T-helper 2 cell treated with Interferon-gamma antibody and Interleukin-4, amounts not matched to agents 5 μg/mL and 100 μg/mL, for 36 hours (primary cell): ENCODE data around the gene TFCP2L1.
"Not testable (repeated sequence)": the region's sequence is repeated elsewhere in the genome, so short reads cannot be mapped to it uniquely, and the experiment has no call there.

Experiments
- DNase-seq: peaks from one replicate; pipeline ENCODE4 v3.0.0; 2021; ENCODE audit warnings: low spot score
- H3K27ac Mint-ChIP-seq: one replicate; pipeline ENCODE4 v1.8.0; 2021; ENCODE audit warnings: mild to moderate bottlenecking, mixed read lengths
- H3K27me3 Mint-ChIP-seq: one replicate; pipeline ENCODE4 v1.8.0; 2021; ENCODE audit warnings: low read depth, mixed read lengths
- H3K36me3 Mint-ChIP-seq: one replicate; pipeline ENCODE4 v1.8.0; 2021; ENCODE audit warnings: low read depth, mixed read lengths
- H3K4me1 Mint-ChIP-seq: one replicate; pipeline ENCODE4 v1.8.0; 2021; ENCODE audit warnings: low read depth, mixed read lengths
- H3K4me3 Mint-ChIP-seq: one replicate; pipeline ENCODE4 v1.8.0; 2022; ENCODE audit warnings: mild to moderate bottlenecking, moderate library complexity, mixed read lengths
- H3K9me3 Mint-ChIP-seq: one replicate; pipeline ENCODE4 v1.8.0; 2021; ENCODE audit warnings: mixed read lengths

TFCP2L1 gene, protein sequence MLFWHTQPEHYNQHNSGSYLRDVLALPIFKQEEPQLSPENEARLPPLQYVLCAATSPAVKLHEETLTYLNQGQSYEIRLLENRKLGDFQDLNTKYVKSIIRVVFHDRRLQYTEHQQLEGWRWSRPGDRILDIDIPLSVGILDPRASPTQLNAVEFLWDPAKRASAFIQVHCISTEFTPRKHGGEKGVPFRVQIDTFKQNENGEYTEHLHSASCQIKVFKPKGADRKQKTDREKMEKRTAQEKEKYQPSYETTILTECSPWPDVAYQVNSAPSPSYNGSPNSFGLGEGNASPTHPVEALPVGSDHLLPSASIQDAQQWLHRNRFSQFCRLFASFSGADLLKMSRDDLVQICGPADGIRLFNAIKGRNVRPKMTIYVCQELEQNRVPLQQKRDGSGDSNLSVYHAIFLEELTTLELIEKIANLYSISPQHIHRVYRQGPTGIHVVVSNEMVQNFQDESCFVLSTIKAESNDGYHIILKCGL

DNA sequence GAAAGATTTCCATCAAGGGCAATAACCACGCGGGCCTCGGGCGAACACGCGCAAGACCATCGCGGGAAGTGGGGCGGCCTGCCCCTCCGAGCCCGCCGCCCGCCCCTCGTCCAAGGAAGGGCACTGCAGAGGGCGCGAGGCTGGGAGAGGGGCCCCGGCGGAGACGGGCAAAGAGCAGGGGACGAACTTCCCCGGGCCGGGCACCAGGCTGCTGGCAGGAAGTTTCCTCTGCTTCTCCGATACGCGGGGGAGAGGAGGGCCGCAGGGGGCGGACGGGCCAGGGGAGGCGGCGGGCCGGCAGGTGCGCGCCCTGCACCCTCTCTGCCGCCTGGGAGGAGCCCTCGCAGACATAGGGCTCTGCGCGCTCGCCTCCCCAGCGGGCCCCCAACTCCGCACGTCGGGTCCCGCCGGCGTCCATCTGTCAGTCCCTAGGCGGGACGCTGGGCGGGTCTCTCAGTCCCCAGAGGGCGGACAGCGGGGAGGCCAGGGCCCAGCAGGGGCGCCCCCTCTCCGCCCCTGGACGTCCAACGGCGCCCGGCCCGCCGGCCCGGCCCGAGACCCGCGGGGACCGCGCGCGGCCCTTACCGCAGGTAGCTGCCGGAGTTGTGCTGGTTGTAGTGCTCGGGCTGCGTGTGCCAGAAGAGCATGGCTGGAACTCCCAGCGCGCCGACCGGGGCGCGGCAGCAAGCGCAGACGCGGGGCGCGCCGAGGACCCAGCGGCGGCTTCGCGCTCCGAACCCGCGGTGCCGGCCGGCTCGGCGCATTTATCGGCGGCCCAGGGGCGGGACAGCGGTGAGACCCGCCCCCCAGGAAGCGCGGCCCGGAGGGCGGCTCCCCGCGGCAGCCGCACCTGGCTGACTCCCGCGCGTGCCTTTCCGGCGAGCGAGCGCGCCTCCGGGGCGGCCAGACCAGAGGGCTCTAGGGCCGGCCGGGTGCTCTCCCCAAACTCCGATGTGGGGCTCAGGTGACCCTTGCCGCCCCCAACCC, at the start of gene TFCP2L1:
Gene TFCP2L1 (minus strand): TSS at position 740 of the 987 bp plus-strand sequence. CDS start 93 bp downstream, at position 647.
- Mint-ChIP-seq H3K4me3 (peak within 1 kb of the TSS; percentile 57), H3K27ac (no peak within 1 kb of the TSS), H3K9me3 (no peaks in the 10 kb centered on the region), H3K4me1 (peaks cover 3% of the 10 kb centered on the region), H3K27me3 (peaks cover 48% of the 10 kb centered on the region), H3K36me3 (no peaks in the 10 kb centered on the region)
- peak; percentile 17 for DNase-seq

DNA sequence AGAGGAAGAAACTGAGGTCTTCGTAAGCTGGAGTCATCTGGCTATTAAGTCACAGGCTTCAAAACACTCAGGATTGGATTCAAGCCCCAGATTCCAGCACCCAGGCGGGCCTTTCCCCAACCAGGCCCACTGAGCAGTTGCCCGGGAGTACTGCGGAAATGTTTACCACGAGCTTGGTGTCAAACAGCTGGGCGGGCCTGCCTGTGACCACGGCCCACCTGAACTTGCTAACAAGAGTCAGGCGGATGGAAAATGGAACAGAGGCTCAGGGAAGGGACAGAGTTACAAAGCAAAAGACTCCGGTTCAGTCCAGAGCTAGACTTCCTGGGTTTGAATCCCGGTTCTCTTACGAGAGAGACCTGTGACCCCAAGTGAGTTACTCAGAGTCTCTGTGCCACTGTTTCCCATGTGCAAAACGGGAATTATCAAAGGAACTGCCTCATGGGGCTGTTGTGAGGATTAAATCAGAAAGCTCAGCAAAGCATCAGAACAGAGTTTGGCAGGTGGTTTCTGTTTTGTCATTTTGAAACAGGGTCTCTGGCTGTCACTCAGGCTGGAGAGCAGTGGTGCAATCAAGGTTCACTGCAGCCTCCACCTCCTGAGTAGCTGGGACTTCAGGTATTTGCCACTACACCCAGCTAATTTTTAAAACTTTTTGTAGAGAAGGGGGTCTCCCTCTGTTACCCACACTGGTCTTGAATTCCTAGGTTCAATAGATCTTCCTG, 49.0 kb upstream of the TFCP2L1 start:
- Mint-ChIP-seq H3K27ac (no peak overlapping the region), H3K9me3 (no peaks in the 10 kb centered on the region), H3K27me3 (no peaks in the 10 kb centered on the region), H3K4me1 (no peaks in the 10 kb centered on the region), H3K36me3 (no peaks in the 10 kb centered on the region), H3K4me3 (no peak overlapping the region)
- DNase-seq, result no peak

DNA sequence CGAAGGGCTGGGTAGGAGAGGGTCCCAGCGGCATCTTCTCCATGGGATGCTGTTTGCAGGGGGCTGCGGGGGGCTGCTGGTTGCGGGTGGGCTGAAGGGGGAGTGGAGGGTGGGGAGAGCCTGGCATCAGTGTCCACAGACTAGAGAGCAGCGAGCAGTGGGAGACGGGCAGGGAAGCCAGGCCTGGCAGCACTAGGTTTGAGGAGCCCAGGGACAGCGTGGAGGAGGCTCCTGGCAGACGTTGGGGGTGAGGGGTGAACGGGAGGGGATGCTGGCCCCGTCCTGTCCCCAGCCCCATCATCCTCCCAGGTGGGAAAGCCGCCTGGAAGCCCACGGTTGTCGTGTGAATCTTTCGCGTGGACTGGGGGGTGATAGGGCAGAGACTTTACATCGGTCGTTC, 48.2 kb upstream of the TFCP2L1 start:
- Mint-ChIP-seq H3K9me3 (no peaks in the 10 kb centered on the region), H3K4me1 (no peaks in the 10 kb centered on the region), H3K36me3 (no peaks in the 10 kb centered on the region), H3K4me3 (no peak overlapping the region), H3K27me3 (no peaks in the 10 kb centered on the region), H3K27ac (no peak overlapping the region)
- DNase-seq, result no peak

DNA sequence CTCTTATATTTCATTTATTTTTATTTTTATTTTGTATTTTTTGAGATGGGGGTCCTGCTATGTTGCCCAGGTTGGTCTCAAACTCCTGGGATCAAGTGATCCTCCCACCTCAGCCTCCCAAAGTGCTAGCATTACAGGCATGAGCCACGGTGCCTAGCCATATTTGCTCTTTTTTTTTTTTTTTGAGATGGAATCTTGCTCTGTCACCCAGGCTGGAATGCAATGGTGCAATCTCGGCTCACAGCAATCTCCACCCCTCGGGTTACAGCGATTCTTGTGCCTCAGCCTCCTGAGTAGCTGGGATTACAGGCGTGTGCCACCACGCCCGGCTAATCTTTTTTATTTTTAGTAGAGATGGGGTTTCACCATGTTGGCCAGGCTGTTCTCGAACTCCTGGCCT, 46.3 kb upstream of the TFCP2L1 start:
- H3K4me1 Mint-ChIP-seq, DNase-seq, H3K36me3 Mint-ChIP-seq, H3K9me3 Mint-ChIP-seq, H3K27me3 Mint-ChIP-seq, H3K4me3 Mint-ChIP-seq, H3K27ac Mint-ChIP-seq: not testable (repeated sequence)

DNA sequence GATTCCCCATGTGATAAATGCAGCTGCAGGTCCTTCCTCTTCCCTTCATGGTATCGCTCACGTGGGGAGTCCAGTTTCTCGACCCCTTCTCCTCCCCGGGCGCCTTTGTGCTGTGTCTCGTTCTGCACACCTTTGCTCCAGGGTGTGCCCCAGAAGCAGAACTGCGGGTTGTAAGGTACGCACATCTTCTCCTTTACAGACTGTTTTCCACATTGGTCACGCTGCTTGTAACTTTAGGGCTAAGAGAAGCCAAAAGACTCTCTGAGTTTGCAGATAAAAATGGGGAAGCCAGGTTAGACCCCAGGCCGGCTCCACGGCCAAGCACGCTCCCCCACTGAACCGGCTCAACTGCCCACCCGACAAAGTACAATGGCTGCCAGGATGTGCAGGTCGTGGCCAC, 45.9 kb upstream of the TFCP2L1 start:
- Mint-ChIP-seq H3K27me3 (no peaks in the 10 kb centered on the region), H3K4me3 (no peak overlapping the region), H3K9me3 (no peaks in the 10 kb centered on the region), H3K36me3 (no peaks in the 10 kb centered on the region), H3K4me1 (no peaks in the 10 kb centered on the region), H3K27ac (no peak overlapping the region)
- no peak for DNase-seq

DNA sequence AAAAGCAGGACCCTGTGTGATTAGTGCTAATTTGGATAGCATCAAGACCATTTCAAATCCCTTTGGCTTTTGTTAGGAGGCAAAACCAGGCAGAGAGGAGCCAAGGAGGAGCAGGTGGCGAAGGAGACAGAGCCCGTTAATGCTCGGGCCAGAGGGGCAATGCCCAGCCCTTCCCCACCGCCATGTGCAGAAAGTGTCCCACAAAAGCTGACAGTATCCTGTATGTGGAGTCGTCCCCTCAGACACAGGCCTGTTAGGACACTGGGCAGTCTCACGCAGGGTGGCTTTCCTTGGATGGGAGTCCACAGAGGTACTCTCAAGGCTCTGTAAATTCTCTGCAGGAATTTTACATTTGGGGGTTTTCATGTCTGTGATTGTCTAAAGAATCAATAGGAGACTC, 44.8 kb upstream of the TFCP2L1 start:
- no peak overlapping the region for H3K27ac Mint-ChIP-seq
- no peak overlapping the region for H3K4me3 Mint-ChIP-seq
- no peaks in the 10 kb centered on the region for H3K9me3 Mint-ChIP-seq
- DNase-seq, result no peak
- H3K27me3 Mint-ChIP-seq, result no peaks in the 10 kb centered on the region
- H3K36me3 Mint-ChIP-seq, result no peaks in the 10 kb centered on the region
- H3K4me1 Mint-ChIP-seq, result no peaks in the 10 kb centered on the region

DNA sequence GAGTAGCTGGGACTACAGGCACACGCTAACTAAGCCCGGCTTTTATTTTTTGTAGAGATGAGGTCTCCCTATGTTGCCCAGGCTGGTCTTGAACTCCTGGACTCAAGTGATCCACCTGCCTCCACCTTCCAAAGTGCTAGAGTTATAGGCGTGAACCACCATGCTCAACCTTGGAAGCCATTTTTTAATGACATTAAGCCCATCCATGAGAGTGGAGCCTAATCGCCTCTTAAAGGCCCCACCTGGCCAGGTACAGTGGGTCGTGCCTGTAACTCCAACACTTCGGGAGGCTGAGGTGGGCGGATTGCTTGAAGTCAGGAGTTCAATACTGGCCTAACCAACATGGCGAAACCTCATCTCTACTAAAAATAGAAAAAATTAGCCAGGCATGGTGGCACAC, 41.6 kb upstream of the TFCP2L1 start:
- no peaks in the 10 kb centered on the region for H3K36me3 Mint-ChIP-seq
- H3K27ac Mint-ChIP-seq, result no peak overlapping the region
- H3K4me3 Mint-ChIP-seq, result no peak overlapping the region
- no peaks in the 10 kb centered on the region for H3K9me3 Mint-ChIP-seq
- DNase-seq, result no peak
- H3K4me1 Mint-ChIP-seq, result no peaks in the 10 kb centered on the region
- H3K27me3 Mint-ChIP-seq, result no peaks in the 10 kb centered on the region

DNA sequence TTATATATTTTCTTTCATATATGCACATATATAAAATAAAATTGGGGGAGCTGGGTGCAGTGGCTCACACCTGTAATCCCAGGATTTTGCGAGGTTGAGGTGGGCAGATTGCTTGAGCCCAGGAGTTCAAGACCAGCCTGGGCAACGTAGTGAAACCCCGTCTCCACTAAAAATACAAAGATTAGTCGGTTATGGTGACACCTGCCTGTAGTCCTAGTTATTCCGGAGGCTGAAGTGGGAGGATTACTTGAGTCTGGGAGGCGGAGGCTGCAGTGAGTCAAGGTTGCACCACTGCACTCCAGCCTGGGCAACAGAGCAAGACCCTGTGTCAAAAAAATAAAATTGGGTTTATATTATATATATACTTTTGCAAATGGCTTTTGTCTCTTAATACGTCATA, 39.6 kb upstream of the TFCP2L1 start:
- Mint-ChIP-seq H3K27ac (no peak overlapping the region), H3K4me1 (no peaks in the 10 kb centered on the region), H3K27me3 (no peaks in the 10 kb centered on the region), H3K9me3 (no peaks in the 10 kb centered on the region), H3K4me3 (no peak overlapping the region), H3K36me3 (no peaks in the 10 kb centered on the region)
- DNase-seq, result no peak

DNA sequence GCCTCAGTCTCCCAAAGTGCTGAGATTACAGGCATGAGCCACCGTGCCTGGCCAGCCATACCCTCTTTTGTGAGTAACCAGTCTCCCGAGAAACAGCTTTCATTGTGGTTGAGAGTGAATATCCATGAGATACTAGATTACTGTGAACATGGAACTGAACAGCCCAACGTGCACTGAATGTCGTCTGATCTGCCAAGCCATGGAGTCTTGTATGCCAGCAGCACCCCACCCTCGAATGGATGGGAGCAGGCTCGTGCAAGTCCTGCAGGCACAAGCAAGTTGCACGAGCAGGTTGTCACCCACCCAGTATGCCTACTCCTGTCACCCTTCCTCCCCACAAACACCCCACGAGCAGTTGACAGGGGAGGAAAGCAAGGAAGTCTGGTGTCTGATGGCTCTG, 36.5 kb upstream of the TFCP2L1 start:
- no peaks in the 10 kb centered on the region for H3K4me1 Mint-ChIP-seq
- H3K27ac Mint-ChIP-seq, result no peak overlapping the region
- DNase-seq, result no peak
- no peak overlapping the region for H3K4me3 Mint-ChIP-seq
- no peaks in the 10 kb centered on the region for H3K9me3 Mint-ChIP-seq
- no peaks in the 10 kb centered on the region for H3K36me3 Mint-ChIP-seq
- no peaks in the 10 kb centered on the region for H3K27me3 Mint-ChIP-seq

DNA sequence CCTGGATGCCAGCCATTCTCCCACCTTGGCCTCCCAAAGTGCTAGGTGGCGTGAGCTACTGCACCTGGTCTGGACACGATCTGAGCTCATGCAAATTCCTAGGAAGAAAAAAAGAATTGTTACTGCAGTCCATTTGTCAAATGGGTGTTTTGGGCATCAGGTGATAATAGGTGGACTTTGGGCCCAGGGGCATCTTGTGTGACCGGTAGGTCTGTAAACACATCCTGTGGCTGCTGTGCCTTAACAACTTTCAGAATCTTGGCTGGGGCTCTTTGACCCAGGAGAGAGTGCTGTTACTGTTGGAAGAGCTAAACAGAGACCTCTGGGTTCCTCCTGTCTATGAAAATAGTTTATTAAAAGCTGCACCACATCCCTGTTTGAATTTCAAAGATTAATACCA, 34.9 kb upstream of the TFCP2L1 start:
- DNase-seq, result no peak
- Mint-ChIP-seq H3K4me1 (no peaks in the 10 kb centered on the region), H3K36me3 (no peaks in the 10 kb centered on the region), H3K27me3 (no peaks in the 10 kb centered on the region), H3K9me3 (no peaks in the 10 kb centered on the region), H3K4me3 (no peak overlapping the region), H3K27ac (no peak overlapping the region)

DNA sequence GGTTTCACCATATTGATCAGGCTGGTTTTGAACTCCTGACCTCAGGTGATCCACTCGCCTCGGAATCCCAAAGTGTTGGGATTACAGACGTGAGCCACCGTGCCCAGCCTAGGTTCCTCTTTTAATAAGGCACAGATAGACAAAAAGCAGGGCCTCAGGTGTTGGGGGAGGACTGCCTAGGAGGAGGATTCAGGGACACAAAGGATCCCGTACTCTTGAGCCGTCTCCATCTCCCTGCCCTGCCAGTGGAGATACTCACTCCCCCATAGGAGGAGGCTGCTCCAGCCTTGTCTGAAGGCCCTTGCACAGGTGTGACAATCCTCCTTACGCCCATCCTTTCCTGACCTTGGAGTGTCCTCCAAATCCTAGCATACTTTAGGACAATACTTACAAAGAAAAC, 32.0 kb upstream of the TFCP2L1 start:
- no peak overlapping the region for H3K27ac Mint-ChIP-seq
- no peak for DNase-seq
- no peaks in the 10 kb centered on the region for H3K36me3 Mint-ChIP-seq
- no peaks in the 10 kb centered on the region for H3K4me1 Mint-ChIP-seq
- peaks cover 5% of the 10 kb centered on the region for H3K27me3 Mint-ChIP-seq
- H3K4me3 Mint-ChIP-seq, result no peak overlapping the region
- no peaks in the 10 kb centered on the region for H3K9me3 Mint-ChIP-seq

DNA sequence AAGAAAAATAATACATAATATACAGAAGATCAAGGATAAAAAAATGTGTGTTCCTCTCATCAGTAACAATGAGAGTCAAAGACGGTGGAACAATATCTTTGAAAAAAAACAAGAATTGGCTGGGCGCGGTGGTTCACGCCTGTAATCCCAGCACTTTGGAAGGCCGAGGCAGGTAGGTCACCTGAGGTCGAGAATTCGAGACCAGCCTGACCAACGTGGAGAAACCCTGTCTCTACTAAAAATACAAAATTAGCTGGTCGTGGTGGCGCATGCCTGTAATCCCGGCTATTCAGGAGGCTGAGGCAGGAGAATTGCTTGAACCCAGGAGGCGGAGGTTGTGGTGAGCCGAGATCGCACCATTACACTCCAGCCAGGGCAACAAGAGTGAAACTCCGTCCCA, 28.7 kb upstream of the TFCP2L1 start:
- H3K4me3 Mint-ChIP-seq, DNase-seq, H3K9me3 Mint-ChIP-seq, H3K4me1 Mint-ChIP-seq, H3K36me3 Mint-ChIP-seq, H3K27ac Mint-ChIP-seq: not testable (repeated sequence)
- peaks cover 30% of the 10 kb centered on the region for H3K27me3 Mint-ChIP-seq

DNA sequence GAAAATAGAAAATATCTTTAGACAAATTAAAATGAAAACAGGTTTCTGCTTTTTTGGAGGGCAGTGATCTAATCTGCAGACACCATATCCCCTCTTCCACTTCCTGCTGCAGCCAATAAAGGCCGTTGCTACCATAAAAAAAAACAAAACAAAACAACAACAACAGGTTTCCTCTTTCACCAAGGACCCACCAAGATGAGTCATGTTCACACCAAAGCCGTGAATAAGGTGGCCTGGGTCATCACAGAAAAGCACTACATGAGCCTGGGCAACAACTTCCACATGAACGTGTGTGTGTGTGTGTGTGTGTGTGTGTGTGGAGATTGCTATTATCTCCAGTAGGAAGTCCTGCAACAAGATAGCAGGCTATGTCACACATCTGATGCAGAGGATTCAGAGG, 24.8 kb upstream of the TFCP2L1 start:
- no peak for DNase-seq
- no peaks in the 10 kb centered on the region for H3K9me3 Mint-ChIP-seq
- peaks cover 5% of the 10 kb centered on the region for H3K4me1 Mint-ChIP-seq
- H3K36me3 Mint-ChIP-seq, result no peaks in the 10 kb centered on the region
- peaks cover 52% of the 10 kb centered on the region for H3K27me3 Mint-ChIP-seq
- H3K27ac Mint-ChIP-seq, result no peak overlapping the region
- peak overlapping the region; percentile 33 for H3K4me3 Mint-ChIP-seq

DNA sequence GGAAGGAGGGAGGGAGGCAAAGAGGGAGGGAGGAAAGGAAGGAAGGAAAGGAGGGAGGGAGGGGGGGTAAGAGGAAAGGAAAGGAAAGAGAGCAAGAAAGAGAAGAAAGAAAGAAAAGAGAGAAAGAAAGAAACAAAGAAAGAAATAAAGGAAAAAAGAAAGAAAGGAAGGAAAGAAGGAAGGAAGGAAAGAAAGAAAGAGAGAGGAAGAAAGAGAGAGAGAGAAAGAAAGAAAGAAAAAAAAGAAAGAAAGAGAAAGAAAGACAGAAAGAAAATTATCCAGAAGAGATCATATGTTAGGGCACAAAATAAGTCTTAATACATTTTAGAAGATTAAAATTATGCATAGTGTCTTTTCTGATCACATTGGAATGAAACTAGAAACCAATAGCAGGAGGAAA, 24.3 kb upstream of the TFCP2L1 start:
- Mint-ChIP-seq H3K27ac (no peak overlapping the region), H3K9me3 (no peaks in the 10 kb centered on the region), H3K4me1 (peaks cover 5% of the 10 kb centered on the region), H3K36me3 (no peaks in the 10 kb centered on the region), H3K27me3 (peaks cover 52% of the 10 kb centered on the region), H3K4me3 (no peak overlapping the region)
- DNase-seq, result no peak
